ENCODE results near the gene MTX1. TPM values are rescaled to one million over a fixed set of nuclear protein-coding genes. Genes with fewer than 3 reads are reported as not detected.

MTX1 gene
- total RNA-seq, 1 experiment from 2014 or later = 58.9 TPM

GRCh38 chr1:155199792-155200191 lies 8.7 kb upstream of the MTX1 start:
- BruUV-seq (replicated peaks) = no TSS peak
- DNase-seq = no peak
- CTCF ChIA-PET = no interaction called here
- Mint-ChIP-seq H3K36me3 (ENCODE audit: insufficient read depth, unreplicated experiment) (peaks cover 21% of the 10 kb centered on the region), H3K27ac (ENCODE audit: unreplicated experiment) (no peak overlapping the region), H3K27me3 (ENCODE audit: unreplicated experiment) (peaks cover 12% of the 10 kb centered on the region), H3K9me3 (ENCODE audit: low read depth, unreplicated experiment) (no peaks in the 10 kb centered on the region), H3K4me1 (ENCODE audit: low read depth, unreplicated experiment) (peaks cover 8% of the 10 kb centered on the region), H3K4me3 (ENCODE audit: low read depth, unreplicated experiment) (no peak overlapping the region)
- intact Hi-C loops (cut with micrococcal nuclease; ENCODE audit: unreplicated experiment) = no loop called here
- no peak for TF ChIP-seq CTCF (IDR thresholded peaks at IDR 0.05; ENCODE audit: unreplicated experiment)

DNA sequence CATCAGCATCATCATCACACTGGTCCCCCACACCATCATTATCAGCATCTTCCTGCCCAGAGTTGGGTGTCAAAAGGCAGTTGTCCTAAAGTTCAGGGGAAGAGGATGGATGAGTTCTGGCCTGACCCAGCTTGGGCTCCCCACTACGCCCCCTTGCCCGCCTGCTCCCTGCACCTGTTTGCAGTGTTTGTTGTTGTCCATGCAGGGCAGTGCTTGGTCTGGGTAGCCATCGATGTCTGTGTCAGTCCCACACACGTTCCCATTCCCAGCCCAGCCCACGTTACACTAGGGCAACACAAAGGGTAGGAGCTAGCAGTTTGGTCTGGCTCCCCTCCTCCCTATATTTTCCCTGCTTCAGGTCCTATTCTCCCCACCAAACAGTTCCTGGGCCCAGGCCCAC lies 7.6 kb upstream of the MTX1 start:
- intact Hi-C loops (cut with micrococcal nuclease; ENCODE audit: unreplicated experiment) = no loop called here
- Mint-ChIP-seq H3K4me3 (ENCODE audit: low read depth, unreplicated experiment) (no peak overlapping the region), H3K9me3 (ENCODE audit: low read depth, unreplicated experiment) (no peaks in the 10 kb centered on the region), H3K4me1 (ENCODE audit: low read depth, unreplicated experiment) (no peaks in the 10 kb centered on the region), H3K36me3 (ENCODE audit: insufficient read depth, unreplicated experiment) (peaks cover 12% of the 10 kb centered on the region), H3K27ac (ENCODE audit: unreplicated experiment) (no peak overlapping the region), H3K27me3 (ENCODE audit: unreplicated experiment) (peaks cover under 1% of the 10 kb centered on the region)
- DNase-seq = no peak
- TF ChIP-seq CTCF (IDR thresholded peaks at IDR 0.05; ENCODE audit: unreplicated experiment) = no peak
- BruUV-seq (replicated peaks) = no TSS peak
- CTCF ChIA-PET = interaction anchor here (0.9 kb wide), 1 partner anchor 7 kb away, joined by 4 read pairs; no protein-coding TSS in a partner anchor

DNA sequence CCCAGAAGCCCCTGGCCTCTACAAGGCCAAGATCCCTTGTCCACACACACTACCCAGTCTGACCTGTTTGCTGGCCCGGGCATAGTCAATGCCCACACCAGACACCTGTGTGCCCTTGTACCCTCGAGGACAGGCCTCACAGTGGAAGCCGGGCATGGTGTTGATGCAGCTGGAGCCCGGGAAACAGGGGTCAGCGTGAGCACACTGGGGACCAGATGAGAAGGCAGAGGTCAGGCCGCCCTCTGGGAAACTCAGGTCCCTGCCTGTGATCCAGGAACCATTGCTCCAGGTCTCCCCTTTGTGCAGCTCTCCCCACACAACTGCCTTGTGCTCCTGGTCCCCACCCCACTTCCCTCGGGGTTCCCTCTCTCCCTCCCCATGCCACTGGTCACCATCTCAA lies 6.3 kb upstream of the MTX1 start:
- Mint-ChIP-seq H3K27me3 (ENCODE audit: unreplicated experiment) (no peaks in the 10 kb centered on the region), H3K4me3 (ENCODE audit: low read depth, unreplicated experiment) (no peak overlapping the region), H3K9me3 (ENCODE audit: low read depth, unreplicated experiment) (no peaks in the 10 kb centered on the region), H3K36me3 (ENCODE audit: insufficient read depth, unreplicated experiment) (peaks cover 12% of the 10 kb centered on the region), H3K4me1 (ENCODE audit: low read depth, unreplicated experiment) (peaks cover 7% of the 10 kb centered on the region), H3K27ac (ENCODE audit: unreplicated experiment) (no peak overlapping the region)
- DNase-seq = no peak
- intact Hi-C loops (cut with micrococcal nuclease; ENCODE audit: unreplicated experiment) = no loop called here
- no peak for TF ChIP-seq CTCF (IDR thresholded peaks at IDR 0.05; ENCODE audit: unreplicated experiment)
- BruUV-seq (replicated peaks) = no TSS peak
- CTCF ChIA-PET = interaction anchor here (0.6 kb wide), 1 partner anchor 72 kb away, joined by 5 read pairs; no protein-coding TSS in a partner anchor

GRCh38 chr1:155202731-155203515 lies 5.6 kb upstream of the MTX1 start:
- Mint-ChIP-seq H3K4me3 (ENCODE audit: low read depth, unreplicated experiment) (no peak overlapping the region), H3K27ac (ENCODE audit: unreplicated experiment) (no peak overlapping the region), H3K36me3 (ENCODE audit: insufficient read depth, unreplicated experiment) (peaks cover 8% of the 10 kb centered on the region), H3K4me1 (ENCODE audit: low read depth, unreplicated experiment) (peaks cover 14% of the 10 kb centered on the region), H3K27me3 (ENCODE audit: unreplicated experiment) (no peaks in the 10 kb centered on the region), H3K9me3 (ENCODE audit: low read depth, unreplicated experiment) (no peaks in the 10 kb centered on the region)
- intact Hi-C loops (cut with micrococcal nuclease; ENCODE audit: unreplicated experiment) = no loop called here
- DNase-seq = no peak
- no TSS peak for BruUV-seq (replicated peaks)
- TF ChIP-seq CTCF (IDR thresholded peaks at IDR 0.05; ENCODE audit: unreplicated experiment) = no peak
- CTCF ChIA-PET = interaction anchor here (0.6 to 0.7 kb wide), 2 partner anchors 8 to 100 kb away, joined by 3 read pairs; no protein-coding TSS in a partner anchor

Data from Calu3 (cell line).